ENCODE data around the gene CHCHD6. TPM values are rescaled to one million over a fixed set of nuclear protein-coding genes. Genes with fewer than 3 reads are reported as not detected.

The CHCHD6 gene
- total RNA-seq, 2 donors from 2014 or later = 8.7 to 9.9 TPM

DNA sequence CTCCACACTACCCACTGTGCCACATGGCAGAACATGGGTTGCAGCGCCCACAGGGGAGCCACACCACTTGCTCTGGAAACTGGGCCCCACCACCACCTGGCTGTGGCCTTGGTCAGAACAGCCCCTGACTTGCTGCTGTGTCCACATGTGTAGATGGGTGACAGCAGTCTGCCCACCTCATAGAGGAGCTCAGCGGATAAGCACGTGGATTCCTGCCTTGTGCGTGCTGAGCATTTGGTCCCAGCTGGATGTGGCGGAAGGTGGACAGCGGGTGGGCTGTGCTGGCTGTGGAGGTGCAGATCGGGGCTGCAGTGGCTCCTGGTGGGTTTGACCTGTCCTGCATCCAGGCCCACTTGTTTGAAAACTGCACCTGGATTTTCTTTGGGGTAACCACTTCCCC is 272.9 kb downstream of the CHCHD6 start:
- no peaks in the 10 kb centered on the region for H3K36me3 Mint-ChIP-seq (ENCODE audit: low read depth)
- ATAC-seq (replicated peaks) = no peak
- H3K27me3 Mint-ChIP-seq = peaks cover 7% of the 10 kb centered on the region
- no peak overlapping the region for H3K27ac Mint-ChIP-seq
- H3K4me3 Mint-ChIP-seq = no peak overlapping the region
- peaks cover 14% of the 10 kb centered on the region for H3K9me3 Mint-ChIP-seq
- H3K4me1 Mint-ChIP-seq = no peaks in the 10 kb centered on the region

DNA sequence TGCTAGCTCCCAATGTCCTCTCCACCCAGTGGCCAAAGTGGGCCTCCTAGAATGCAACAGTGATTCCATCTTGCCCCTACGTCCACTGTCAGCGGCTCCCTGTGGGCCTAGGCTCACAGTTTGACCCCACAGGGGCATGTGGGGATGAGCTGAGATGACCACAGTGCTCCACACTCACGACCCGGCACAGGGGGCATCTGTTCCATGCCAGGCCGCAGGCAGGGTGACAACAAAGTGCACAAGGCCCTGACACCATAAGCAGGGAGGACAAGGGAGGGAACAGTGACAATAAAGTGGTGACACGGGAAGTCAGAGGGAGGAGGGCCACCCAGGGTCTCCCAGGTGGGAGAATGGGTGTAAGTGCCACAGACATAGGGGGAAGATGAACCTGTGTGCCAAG is 273.8 kb downstream of the CHCHD6 start:
- ATAC-seq (replicated peaks) = no peak
- H3K4me3 Mint-ChIP-seq = no peak overlapping the region
- H3K4me1 Mint-ChIP-seq = no peaks in the 10 kb centered on the region
- peaks cover 14% of the 10 kb centered on the region for H3K9me3 Mint-ChIP-seq
- H3K36me3 Mint-ChIP-seq (ENCODE audit: low read depth) = no peaks in the 10 kb centered on the region
- H3K27me3 Mint-ChIP-seq = peaks cover 7% of the 10 kb centered on the region
- H3K27ac Mint-ChIP-seq = no peak overlapping the region

DNA sequence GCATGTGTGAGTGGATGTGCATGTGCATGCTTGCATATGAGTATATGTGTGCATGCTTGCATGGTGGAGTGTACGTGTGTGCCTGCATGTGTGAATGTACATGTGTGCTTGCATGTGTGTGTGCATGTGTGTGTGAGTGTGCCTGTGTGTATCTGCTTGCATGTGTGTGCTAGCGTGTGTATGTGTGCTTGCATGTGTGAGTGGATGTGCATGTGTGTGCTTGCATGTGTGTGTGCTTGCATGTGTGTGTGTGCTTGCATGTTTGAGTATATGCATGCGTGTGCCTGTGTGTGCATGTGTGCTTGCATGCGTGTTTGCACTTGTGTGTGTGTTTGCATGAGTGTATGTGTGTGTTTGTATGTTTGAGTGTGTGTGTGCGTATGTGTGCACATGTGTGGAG is 274.3 kb downstream of the CHCHD6 start:
- Mint-ChIP-seq H3K4me3 (no peak overlapping the region), H3K27me3 (peaks cover 7% of the 10 kb centered on the region), H3K36me3 (ENCODE audit: low read depth) (no peaks in the 10 kb centered on the region), H3K9me3 (peaks cover 14% of the 10 kb centered on the region), H3K27ac (no peak overlapping the region), H3K4me1 (no peaks in the 10 kb centered on the region)
- ATAC-seq (replicated peaks) = no peak

DNA sequence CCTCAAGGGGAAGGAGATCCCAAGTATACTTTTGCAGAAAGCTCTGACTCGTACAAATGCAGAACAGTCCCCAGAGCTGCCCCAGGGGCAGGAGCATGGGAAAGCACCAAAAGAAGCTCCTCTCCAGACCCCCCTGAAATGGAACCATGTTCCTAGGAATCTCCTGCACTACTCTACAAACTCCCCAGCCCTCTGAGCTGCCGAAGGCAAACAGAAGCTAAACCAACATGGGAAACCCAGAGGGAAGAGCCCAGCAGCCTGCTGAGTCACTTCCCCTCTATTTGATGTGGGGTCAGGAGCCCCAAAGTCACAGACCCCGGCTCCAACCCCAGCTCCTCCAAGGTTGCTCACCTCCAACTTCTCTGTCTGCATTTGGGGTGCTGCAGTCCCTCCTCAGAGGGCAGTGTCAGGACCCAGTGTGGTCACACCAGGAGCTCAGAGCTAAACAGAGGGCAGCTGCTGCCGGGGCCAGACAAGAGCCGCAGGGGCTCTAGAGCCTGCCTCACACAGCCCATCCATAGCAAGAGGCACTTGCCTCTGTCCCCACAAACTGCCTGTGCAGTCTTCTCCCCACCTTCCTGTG is 275.1 kb downstream of the CHCHD6 start:
- no peak overlapping the region for H3K4me3 Mint-ChIP-seq
- H3K36me3 Mint-ChIP-seq (ENCODE audit: low read depth) = no peaks in the 10 kb centered on the region
- H3K27me3 Mint-ChIP-seq = peaks cover 7% of the 10 kb centered on the region
- peaks cover 13% of the 10 kb centered on the region for H3K9me3 Mint-ChIP-seq
- no peak for ATAC-seq (replicated peaks)
- no peak overlapping the region for H3K27ac Mint-ChIP-seq
- no peaks in the 10 kb centered on the region for H3K4me1 Mint-ChIP-seq

DNA sequence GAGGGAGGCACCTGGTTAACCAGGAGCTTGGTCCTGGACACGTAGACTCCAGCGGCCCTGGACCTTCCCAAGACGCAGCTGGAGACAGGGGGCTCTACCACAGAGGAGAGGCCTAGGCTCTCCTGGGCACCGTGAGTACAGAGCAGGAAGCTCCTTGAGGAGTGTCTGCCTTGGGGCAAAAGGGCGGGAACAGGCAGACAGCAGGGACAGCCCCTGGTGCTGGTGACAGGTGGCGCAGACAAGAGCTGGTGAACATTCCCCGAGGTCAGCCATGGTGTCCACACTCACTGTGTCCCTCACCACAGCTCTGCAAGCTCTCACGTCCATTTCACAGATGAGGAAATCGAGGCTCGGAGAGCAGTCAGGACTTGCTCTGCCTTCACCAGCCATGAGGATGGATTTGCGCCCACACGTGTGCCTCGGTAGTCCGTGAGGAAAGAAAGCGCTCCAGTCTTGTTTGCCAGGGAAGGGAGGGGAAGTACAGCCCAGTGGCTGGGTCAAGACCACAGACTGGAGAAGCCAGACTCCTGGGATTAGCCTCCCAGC is 276.3 kb downstream of the CHCHD6 start:
- H3K9me3 Mint-ChIP-seq = peaks cover 1% of the 10 kb centered on the region
- H3K36me3 Mint-ChIP-seq (ENCODE audit: low read depth) = no peaks in the 10 kb centered on the region
- H3K4me3 Mint-ChIP-seq = no peak overlapping the region
- H3K4me1 Mint-ChIP-seq = no peaks in the 10 kb centered on the region
- no peak for ATAC-seq (replicated peaks)
- H3K27ac Mint-ChIP-seq = no peak overlapping the region
- H3K27me3 Mint-ChIP-seq = no peaks in the 10 kb centered on the region

DNA sequence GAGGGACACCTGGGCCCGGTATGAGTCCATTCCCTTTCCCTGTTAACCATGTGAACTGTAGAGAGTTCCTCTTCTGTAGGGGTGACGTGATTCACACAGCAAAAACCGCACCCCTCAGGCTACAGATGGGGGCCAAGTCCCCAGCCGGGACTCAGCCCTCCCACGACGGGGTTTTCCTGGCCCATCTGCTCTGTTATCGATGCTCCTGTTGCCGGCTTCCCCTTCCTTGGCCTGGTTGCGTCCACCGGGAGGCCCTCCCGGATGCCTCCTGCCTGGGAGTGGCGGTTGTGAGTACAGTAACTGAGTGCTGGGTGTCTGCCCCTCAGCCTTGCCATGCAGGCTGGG is 278.1 kb downstream of the CHCHD6 start:
- H3K9me3 Mint-ChIP-seq = no peaks in the 10 kb centered on the region
- peak overlapping the region; percentile 63 for H3K27ac Mint-ChIP-seq
- peak; percentile 67 for ATAC-seq (replicated peaks)
- no peaks in the 10 kb centered on the region for H3K27me3 Mint-ChIP-seq
- H3K36me3 Mint-ChIP-seq (ENCODE audit: low read depth) = no peaks in the 10 kb centered on the region
- H3K4me3 Mint-ChIP-seq = peak overlapping the region; percentile 82
- H3K4me1 Mint-ChIP-seq = peaks cover 2% of the 10 kb centered on the region

DNA sequence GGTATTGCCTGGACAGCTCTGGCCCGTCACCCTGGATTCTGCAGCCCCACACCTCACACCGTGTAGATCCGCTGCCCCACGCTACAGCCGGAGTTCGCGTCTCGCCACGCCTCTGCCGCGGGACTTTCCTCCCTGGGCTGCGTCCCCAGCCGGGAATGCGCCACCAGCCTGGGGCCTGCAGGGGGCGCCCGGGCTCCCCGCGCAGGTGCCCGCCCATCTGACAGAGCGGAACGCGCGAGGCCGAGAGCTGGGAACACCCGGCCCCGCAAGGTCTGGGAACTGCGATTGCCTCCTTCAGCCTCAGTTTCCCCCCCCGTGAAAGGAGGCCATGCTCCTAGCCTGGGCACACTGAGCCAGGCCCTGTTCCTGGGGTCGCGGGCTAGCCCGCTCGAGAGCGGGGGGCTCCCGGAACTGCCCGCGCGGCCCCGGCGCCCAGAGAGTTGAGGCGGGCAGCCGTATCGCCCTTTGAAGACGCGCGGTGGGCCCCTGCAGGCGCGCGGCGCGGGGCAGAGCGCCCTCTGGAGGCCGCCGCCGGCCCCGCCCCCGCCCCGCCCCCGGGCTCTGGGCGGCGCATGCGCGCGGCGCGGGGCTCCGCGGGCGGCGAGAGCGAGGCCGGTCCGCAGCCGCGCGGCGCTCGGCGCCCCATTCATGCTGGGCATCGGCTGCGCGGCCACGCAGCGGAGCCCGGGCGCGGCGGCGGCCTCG is 278.6 kb downstream of the CHCHD6 start, which contains the start of gene PLXNA1:
Gene PLXNA1, plus strand, starts transcription at position 645 of the 705 bp plus-strand sequence. CDS start 5,479 bp downstream, outside the sequence.
- Mint-ChIP-seq H3K27me3 (no peaks in the 10 kb centered on the region), H3K27ac (peak within 1 kb of the TSS; percentile 63), H3K36me3 (ENCODE audit: low read depth) (no peaks in the 10 kb centered on the region), H3K9me3 (no peaks in the 10 kb centered on the region), H3K4me3 (peak within 1 kb of the TSS; percentile 82), H3K4me1 (peaks cover 5% of the 10 kb centered on the region)
- ATAC-seq (replicated peaks) = peak; percentile 83

DNA sequence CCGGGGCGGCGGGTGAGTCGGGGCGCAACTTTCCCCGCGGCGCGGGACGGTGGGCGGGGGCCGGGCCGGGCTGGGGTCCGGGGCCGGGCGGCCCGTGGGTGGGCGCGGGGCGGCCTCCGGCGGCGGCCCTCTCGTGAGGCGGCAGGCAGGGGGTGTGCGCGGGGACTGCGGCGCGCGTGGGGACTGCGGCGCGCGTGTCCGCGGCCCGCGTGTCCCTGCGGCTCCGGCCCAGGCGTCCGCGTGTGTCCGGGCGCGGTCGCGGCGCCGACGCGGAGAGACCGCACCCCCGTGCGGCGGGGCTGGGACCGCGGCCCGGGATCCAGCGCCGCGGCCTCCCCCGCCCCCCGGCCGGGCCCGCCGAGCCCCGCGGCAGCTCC is 279.2 kb downstream of the CHCHD6 start:
- Mint-ChIP-seq H3K36me3 (ENCODE audit: low read depth) (no peaks in the 10 kb centered on the region), H3K4me3 (no peak overlapping the region), H3K9me3 (no peaks in the 10 kb centered on the region), H3K27me3 (no peaks in the 10 kb centered on the region), H3K27ac (no peak overlapping the region), H3K4me1 (peaks cover 5% of the 10 kb centered on the region)
- ATAC-seq (replicated peaks) = no peak

DNA sequence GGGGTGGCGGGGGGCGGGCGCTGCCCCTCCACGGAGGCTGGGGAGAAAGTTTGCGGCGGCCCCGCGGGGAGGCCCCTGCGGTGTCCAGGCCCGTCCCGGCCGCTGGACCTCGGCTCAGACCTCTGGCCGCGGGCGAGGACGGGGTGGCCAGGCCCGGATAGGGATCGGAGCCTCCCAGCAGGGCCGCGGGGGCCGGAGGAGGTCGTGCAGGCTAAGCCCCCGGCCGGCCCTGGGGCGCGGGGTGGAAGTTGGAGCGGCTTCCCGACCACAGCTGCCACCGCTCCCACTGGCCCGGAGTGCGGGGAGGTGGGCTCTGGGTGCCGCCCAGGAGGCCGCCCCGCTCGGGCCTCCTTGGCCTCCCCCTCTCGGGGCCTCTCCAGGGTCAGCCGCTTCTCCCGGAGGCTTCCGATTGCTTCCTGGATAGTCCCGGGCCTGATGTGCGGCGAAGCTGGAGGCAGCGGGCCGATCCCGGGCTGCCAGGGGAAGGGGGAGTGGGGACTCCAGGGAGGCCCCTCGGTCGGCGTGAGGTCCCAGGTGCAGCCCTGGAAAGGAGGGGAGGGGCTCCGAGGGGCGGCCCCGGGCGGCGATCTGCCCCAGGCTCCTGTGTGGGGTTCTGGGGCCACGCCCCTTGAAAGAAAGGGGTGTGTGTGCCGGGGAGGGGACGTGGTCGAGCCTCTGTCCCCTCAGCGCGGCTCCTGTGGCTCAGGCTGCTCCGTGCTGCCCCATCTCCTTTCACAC is 279.8 kb downstream of the CHCHD6 start:
- Mint-ChIP-seq H3K27ac (no peak overlapping the region), H3K4me1 (peaks cover 5% of the 10 kb centered on the region), H3K9me3 (no peaks in the 10 kb centered on the region), H3K27me3 (no peaks in the 10 kb centered on the region), H3K4me3 (peak overlapping the region; percentile 39), H3K36me3 (ENCODE audit: low read depth) (no peaks in the 10 kb centered on the region)
- no peak for ATAC-seq (replicated peaks)

DNA sequence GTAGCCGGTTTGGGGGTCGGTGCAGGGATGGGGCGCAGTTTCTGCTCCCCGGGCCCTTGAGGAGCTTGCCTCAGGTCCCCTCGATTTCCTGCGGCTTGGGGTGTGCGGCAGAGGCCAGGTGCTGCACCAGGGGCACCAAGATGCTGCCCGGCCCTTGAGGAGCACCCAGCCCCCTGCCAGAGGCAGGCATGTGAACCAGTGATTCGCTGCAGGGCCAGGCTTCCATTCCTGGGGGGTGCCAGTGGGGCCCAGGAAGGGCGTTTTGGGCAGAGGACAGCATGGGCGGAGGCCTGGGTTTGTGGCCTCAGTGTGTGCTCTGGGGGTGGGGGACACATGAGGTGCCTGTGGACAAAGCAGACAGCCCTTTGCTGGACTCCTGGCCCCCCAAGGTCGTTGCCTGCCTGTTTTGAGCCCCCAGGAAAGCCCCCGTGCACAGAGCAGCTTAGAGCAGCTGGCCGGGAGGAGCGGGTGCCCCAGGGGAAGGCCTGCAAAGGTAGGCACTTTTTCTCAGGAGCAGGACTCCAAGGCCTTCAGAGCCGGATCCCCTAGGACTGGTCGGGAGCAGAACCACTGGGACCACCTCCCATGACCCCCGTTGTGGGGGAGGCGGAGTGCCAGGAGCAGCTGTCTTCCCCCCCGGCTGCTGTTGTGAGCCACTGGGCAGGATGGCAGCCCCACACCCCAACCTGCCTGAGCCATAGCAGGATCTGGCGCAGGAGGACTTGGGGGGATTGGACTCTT is 280.5 kb downstream of the CHCHD6 start:
- Mint-ChIP-seq H3K9me3 (no peaks in the 10 kb centered on the region), H3K4me3 (peak overlapping the region; percentile 39), H3K4me1 (peaks cover 5% of the 10 kb centered on the region), H3K27ac (no peak overlapping the region), H3K27me3 (no peaks in the 10 kb centered on the region), H3K36me3 (ENCODE audit: low read depth) (no peaks in the 10 kb centered on the region)
- ATAC-seq (replicated peaks) = no peak

DNA sequence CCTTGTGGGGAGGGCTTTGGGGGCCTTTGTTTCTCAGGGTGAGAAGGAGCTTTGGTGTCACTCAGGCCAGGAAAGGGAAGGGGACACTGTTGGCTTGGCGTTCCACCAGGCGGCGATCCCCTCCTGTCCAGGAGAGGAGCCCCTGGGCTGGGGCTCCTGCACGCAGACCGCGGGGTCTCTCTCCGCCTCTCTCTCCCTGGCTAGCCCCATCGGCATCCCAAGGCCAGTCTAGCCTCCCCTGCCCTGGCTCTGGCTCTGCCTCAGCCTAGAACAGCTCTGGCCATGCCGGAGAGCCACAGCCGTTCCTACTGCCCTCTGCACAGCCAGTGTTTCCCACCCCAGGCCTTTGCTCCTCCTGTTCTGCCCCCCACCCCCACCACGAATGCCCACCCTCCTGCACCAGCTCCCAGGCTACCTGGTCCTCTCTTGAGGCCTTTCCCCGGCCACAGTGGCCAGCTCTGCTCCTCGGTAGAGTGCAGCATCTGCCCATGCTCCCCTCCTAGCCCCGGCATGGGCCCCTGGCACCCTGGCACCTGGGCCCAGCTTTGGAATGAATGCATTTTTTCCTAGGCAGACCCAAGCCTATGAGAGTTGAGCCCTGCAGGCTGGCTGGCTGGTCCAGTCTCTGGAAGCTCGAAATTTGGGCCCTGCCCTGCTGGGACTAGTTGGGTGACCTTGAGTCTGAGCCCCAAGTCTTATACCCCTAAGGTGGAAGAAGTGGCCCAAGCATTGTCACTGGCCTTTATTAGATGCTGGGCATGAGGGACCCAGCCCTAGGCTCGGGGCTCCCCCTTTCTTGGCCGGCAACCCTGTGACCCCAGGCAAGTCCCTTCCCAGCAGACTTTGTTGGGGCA is 281.3 kb downstream of the CHCHD6 start:
- Mint-ChIP-seq H3K27me3 (no peaks in the 10 kb centered on the region), H3K36me3 (ENCODE audit: low read depth) (no peaks in the 10 kb centered on the region), H3K27ac (no peak overlapping the region), H3K9me3 (no peaks in the 10 kb centered on the region), H3K4me3 (no peak overlapping the region), H3K4me1 (peaks cover 5% of the 10 kb centered on the region)
- no peak for ATAC-seq (replicated peaks)

DNA sequence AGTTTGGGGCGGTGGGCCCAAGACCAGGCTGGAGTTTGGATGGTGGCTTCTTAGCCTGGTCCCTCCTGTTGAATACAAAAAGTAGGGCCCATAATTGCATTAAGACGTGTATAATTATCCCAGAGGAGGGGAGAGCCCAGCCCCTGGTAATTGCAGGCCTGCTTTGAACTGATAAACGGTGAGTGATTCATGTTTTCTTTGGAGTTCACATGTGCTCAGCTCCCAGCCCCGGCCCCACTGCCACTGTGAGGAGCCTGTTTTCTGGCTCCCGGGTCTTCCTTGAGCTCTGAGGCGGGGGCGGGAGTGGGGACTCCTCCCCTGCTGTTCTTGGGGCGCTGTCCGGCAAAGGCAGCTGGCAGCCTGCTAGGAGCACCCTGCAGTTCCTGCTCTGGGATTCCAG is 282.0 kb downstream of the CHCHD6 start:
- ATAC-seq (replicated peaks) = no peak
- no peak overlapping the region for H3K4me3 Mint-ChIP-seq
- peaks cover 3% of the 10 kb centered on the region for H3K36me3 Mint-ChIP-seq (ENCODE audit: low read depth)
- no peak overlapping the region for H3K27ac Mint-ChIP-seq
- H3K4me1 Mint-ChIP-seq = peaks cover 5% of the 10 kb centered on the region
- no peaks in the 10 kb centered on the region for H3K27me3 Mint-ChIP-seq
- no peaks in the 10 kb centered on the region for H3K9me3 Mint-ChIP-seq

DNA sequence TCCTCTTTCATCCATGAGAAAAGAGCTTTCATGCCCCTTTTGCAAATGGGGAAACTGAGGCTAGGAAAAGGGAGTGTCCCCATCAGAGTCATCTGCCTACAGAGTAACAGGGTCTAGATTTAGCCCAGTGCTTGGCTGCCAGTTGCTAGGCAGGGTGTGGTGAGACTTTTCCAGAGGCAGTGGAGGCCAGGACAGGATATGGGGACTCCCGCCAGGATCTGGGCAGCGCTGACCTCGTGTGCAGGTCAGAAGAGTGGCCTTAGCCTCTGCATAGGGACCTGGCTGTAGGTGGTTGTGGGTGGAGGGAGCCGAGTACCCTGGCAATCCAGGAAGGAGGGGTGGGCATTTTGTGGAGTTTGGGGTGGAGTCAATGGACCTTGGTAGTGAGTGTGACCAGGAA is 283.1 kb downstream of the CHCHD6 start:
- H3K4me3 Mint-ChIP-seq = no peak overlapping the region
- H3K9me3 Mint-ChIP-seq = no peaks in the 10 kb centered on the region
- ATAC-seq (replicated peaks) = no peak
- H3K27ac Mint-ChIP-seq = no peak overlapping the region
- H3K36me3 Mint-ChIP-seq (ENCODE audit: low read depth) = peaks cover 7% of the 10 kb centered on the region
- no peaks in the 10 kb centered on the region for H3K27me3 Mint-ChIP-seq
- H3K4me1 Mint-ChIP-seq = peaks cover 5% of the 10 kb centered on the region

DNA sequence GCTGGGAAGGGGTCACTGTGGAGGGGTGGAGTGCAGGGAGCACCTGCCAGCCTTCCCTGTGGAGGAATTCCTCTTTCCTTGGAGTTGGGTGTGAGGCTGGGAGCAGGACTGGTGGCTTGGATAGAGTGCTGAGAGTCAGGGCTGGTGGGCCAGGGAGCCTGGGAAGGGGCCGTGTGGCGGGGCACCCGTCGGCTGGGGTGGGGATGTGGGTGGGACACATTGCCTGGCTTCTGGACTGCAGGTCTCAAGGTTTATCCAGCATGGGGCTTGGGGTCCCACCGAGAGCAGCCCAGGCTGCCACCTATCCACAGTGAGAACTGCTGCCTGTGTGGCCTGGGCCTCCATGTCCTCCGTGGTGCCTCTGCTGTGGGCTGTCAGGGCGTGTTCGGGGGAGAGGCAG is 283.6 kb downstream of the CHCHD6 start:
- Mint-ChIP-seq H3K4me3 (no peak overlapping the region), H3K36me3 (ENCODE audit: low read depth) (peaks cover 7% of the 10 kb centered on the region), H3K27me3 (no peaks in the 10 kb centered on the region), H3K27ac (no peak overlapping the region), H3K4me1 (peaks cover 5% of the 10 kb centered on the region), H3K9me3 (no peaks in the 10 kb centered on the region)
- no peak for ATAC-seq (replicated peaks)

All from activated T-helper 17 cell treated with anti-CD3 and anti-CD28 coated beads, Interleukin-2, amount 50 U/mL, for 72 hours (primary cell).